Fibroblast of villous mesenchyme (primary cell): Measurements from ENCODE around the gene STK38. TPM values are rescaled to one million over a fixed set of nuclear protein-coding genes. Genes with fewer than 3 reads are reported as not detected.

Source experiments
- DNase-seq: peaks from one replicate; pipeline ENCODE4 v3.0.0-alpha.2; 2010; ENCODE audit warnings: low read depth
- H3K4me3 ChIP-seq: 2 replicates; pipeline ENCODE4 v1.5.1; 2011; ENCODE audit warnings: low read depth, mild to moderate bottlenecking, low read length
- CTCF ChIP-seq: IDR thresholded peaks from 2 replicates; pipeline ENCODE4 v1.5.1; 2012; ENCODE audit warnings: low read depth, mild to moderate bottlenecking, low read length; ENCODE audit not compliant: insufficient read depth
- total RNA-seq: library from RNA; depleted of rRNA; stranded (reverse); fragments of >200 nt; gene quantifications from 2 replicates; pipeline ENCODE4 v1.2.3, GENCODE V29; 2012

The STK38 gene
- total RNA-seq, 1 donor = 55.3 TPM

GRCh38 chr6:36504181-36504580 lies 43.1 kb downstream of the STK38 start:
- DNase-seq = no peak
- no peak overlapping the region for H3K4me3 ChIP-seq
- TF ChIP-seq CTCF = no peak

GRCh38 chr6:36501686-36502085 lies 45.6 kb downstream of the STK38 start:
- no peak for TF ChIP-seq CTCF
- H3K4me3 ChIP-seq = no peak overlapping the region
- DNase-seq = no peak

DNA sequence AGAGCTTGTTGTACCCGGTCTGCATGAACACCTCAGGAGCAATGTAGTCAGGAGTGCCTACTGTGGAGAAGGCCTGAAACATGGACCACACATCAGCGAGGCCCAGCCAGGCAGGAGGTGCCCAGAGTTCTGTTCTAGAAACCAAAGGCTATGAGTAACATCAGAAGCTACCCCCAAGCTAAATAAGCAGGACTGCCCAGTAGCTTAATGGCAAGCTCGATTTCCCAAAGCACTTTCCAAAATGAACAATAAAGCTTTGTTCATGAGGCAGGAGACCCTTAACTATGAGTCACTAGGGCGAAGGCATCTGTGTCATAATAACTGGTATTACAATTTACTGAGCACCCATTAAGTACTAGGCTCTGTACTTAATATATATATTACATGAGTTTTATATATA lies 47.4 kb downstream of the STK38 start:
- DNase-seq = no peak
- H3K4me3 ChIP-seq = no peak overlapping the region
- no peak for TF ChIP-seq CTCF

DNA sequence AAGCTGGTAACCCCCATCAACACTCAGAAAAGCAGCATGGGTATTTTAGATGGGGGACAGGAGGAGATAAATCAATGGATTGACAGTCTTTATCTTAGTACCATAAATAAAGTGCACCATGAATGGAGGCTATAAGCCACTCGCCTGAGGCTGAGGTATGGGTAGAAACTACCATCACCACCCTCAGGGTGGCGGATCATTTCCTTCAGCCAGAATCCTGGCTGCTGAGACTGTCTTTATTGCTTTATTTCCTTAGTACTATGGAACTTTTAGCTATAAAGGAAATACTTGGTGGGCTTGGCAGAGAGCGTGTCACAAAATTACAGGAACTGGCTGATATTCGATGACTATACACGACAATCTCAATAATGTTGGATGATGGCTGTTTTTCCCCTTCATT lies 52.2 kb downstream of the STK38 start:
- no peak for TF ChIP-seq CTCF
- no peak overlapping the region for H3K4me3 ChIP-seq
- no peak for DNase-seq

DNA sequence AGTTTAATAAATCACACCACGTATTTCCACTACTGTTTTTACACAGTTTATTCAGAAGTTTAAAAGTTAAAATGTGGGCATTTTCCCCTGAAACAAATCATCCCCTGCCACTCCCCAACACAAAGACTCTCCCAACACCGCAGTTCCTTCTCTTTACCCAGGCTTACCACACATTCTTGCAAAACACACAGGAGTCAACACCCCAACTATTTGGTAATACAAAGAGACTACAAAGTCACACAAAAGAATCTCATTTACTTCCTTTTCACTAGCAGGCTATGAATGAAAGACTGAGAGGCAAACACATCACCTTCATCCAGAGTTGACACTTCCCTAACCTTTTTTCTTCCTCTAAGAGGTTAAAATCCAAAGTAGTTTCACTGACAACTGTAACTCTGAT lies 53.4 kb downstream of the STK38 start:
- no peak for TF ChIP-seq CTCF
- DNase-seq = peak; percentile 22
- H3K4me3 ChIP-seq = no peak overlapping the region

GRCh38 chr6:36493319-36493718 lies 54.0 kb downstream of the STK38 start:
- DNase-seq = no peak
- H3K4me3 ChIP-seq = no peak overlapping the region
- TF ChIP-seq CTCF = no peak

DNA sequence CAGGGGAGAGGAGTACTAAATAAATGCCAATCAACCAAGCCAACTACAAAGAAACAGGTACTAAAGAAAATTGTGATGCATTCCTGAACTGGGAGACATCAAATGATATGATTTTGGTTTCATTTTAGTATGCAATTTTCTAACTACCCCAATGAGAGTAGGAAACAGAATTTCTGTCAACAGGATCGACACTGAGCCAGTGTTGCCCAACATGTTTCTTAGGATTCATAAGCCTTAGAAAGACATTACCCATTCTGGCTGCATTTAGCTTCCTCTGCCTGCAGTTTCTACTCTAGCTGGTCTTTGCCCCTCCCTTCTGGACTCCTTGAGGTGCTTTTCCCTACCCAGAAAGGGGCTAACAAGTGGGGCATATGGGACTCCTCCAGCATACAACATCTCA lies 54.7 kb downstream of the STK38 start:
- DNase-seq = no peak
- H3K4me3 ChIP-seq = no peak overlapping the region
- no peak for TF ChIP-seq CTCF
